GM12865 (cell line): ENCODE data around the gene TRIP4.
"Not testable (repeated sequence)": the region's sequence is repeated elsewhere in the genome, so short reads cannot be mapped to it uniquely, and the experiment has no call there.

Experiments
- DNase-seq: peaks from one replicate; pipeline ENCODE4 v3.0.0; 2010; ENCODE audit warnings: low read depth
- H3K4me3 ChIP-seq: 2 replicates; pipeline ENCODE4 v1.5.1; 2011; ENCODE audit warnings: mild to moderate bottlenecking, low read depth, low read length, control low read depth
- TF ChIP-seq, protein P1 (sequence below): IDR thresholded peaks from 2 replicates; pipeline ENCODE4 v1.5.1; 2011; ENCODE audit warnings: low read length, control low read depth, low read depth, inconsistent platforms; ENCODE audit not compliant: insufficient read depth; ENCODE audit errors: missing control alignments

TRIP4 gene

DNA sequence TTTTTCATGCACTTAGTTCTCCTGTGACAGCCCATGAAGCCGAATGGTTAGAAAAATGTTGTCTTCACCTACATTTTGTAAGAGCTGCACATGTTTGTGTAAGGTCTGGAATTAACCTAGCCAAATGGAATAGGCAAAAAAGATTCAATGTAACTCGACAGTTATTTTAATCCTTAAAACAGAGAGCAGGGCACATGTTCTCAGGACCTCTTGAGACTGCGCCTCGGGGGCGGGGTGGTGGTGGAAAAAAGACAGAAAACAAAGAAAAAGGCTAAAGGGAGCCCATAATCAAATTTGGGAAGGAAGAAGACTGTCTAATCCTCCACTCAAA is 31.0 kb upstream of the TRIP4 start:
- peak overlapping the region; percentile 64 for H3K4me3 ChIP-seq
- no peak for DNase-seq
- TF ChIP-seq, protein P1, sequence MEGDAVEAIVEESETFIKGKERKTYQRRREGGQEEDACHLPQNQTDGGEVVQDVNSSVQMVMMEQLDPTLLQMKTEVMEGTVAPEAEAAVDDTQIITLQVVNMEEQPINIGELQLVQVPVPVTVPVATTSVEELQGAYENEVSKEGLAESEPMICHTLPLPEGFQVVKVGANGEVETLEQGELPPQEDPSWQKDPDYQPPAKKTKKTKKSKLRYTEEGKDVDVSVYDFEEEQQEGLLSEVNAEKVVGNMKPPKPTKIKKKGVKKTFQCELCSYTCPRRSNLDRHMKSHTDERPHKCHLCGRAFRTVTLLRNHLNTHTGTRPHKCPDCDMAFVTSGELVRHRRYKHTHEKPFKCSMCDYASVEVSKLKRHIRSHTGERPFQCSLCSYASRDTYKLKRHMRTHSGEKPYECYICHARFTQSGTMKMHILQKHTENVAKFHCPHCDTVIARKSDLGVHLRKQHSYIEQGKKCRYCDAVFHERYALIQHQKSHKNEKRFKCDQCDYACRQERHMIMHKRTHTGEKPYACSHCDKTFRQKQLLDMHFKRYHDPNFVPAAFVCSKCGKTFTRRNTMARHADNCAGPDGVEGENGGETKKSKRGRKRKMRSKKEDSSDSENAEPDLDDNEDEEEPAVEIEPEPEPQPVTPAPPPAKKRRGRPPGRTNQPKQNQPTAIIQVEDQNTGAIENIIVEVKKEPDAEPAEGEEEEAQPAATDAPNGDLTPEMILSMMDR, result no peak

DNA sequence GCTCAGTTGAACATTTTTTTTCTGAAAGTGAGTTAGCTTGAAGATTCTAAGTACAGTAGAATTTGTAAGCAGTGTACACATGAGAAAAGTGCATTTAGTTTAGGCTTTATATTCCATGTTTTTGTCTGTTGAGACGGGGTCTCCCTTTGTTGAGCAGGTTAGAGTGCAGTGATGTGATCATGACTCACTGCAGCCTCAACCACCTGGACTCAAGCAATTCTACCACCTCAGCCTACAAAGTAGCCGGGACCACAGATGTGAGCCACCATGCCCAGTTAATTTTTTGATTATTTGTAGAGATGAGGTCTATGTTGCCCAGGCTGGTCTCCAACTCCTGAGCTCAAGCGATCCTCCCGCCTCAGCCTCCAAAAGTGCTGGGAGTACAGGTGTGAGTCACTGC is 26.4 kb upstream of the TRIP4 start:
- TF ChIP-seq, protein P1, result no peak
- no peak overlapping the region for H3K4me3 ChIP-seq
- no peak for DNase-seq

GRCh38 chr15:64369078-64369607 is 18.5 kb upstream of the TRIP4 start:
- no peak overlapping the region for H3K4me3 ChIP-seq
- no peak for DNase-seq
- TF ChIP-seq, protein P1, result no peak

DNA sequence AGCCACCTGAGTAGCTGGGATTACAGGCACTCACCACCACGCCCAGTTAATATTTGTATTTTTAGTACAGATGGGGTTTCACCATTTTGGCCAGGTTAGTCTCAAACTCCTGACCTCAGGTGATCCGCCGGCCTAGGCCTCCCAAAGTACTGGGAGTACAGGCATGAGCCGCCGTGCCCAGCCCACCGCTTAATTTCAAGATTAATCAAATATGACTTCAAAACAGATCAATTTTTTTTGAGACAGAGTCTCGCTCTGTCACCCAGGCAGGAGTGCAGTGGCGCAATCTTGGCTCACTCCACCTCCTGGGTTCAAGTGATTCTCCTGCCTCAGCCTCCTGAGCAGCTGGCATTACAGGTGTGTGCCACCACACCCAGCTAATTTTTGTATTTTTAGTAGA is 16.3 kb upstream of the TRIP4 start:
- H3K4me3 ChIP-seq, DNase-seq: not testable (repeated sequence)

DNA sequence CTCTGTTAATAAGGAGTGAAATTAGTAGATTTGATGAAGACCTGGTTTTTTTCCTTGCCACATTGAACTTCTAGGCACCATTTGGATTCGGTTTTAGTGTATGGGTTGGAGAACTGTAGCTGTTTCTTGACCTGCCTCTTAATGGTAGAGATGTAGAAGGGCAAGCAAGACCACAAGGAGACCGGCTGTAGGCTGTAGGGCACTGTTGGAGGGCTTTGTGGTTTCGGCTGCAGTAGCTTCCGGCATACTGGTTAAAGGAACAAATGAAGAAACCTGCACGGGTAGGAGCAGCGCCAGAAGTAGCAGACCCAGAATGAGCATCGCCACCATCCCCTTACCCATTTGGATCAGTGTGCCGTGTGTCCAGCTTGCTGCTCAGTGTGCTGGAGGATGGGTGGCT is 14.3 kb upstream of the TRIP4 start:
- TF ChIP-seq, protein P1, result no peak
- H3K4me3 ChIP-seq, result no peak overlapping the region
- DNase-seq, result no peak

DNA sequence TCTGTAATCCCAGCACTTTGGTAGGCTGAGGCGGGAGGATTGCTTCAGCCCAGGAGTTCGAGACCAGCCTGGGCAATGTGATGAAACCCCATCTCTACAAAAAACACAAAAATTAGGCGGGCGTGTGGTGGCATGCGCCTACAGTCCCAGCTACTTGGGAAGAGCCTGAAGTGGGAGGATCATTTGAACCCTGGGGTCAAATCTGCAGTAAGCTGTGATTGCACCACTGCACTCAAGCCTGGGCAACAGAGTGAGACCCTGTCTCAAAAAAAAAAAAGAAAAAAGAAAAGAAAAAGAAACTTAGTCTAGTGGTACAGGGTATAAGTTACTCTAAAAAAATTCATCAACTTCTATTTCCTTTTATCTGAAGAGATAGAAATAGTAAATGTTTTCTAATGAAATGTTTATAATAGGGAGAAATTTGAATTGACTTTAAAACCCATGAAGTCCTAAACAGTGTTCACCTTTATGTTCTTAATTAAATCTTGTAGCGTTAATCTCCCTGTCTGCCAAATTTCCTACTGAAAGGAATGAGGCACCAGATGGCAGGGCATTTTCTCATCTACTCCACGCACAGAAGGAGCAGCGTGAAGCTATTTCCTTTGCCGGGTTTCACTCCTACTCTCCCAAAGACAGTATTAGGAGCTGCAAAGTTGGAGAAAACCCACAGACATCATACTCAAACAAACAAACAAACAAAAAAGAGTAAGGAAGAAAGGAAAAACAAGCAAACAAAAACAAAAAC is 8.2 kb upstream of the TRIP4 start:
- TF ChIP-seq, protein P1, result no peak
- H3K4me3 ChIP-seq, result peak overlapping the region; percentile 82
- no peak for DNase-seq

DNA sequence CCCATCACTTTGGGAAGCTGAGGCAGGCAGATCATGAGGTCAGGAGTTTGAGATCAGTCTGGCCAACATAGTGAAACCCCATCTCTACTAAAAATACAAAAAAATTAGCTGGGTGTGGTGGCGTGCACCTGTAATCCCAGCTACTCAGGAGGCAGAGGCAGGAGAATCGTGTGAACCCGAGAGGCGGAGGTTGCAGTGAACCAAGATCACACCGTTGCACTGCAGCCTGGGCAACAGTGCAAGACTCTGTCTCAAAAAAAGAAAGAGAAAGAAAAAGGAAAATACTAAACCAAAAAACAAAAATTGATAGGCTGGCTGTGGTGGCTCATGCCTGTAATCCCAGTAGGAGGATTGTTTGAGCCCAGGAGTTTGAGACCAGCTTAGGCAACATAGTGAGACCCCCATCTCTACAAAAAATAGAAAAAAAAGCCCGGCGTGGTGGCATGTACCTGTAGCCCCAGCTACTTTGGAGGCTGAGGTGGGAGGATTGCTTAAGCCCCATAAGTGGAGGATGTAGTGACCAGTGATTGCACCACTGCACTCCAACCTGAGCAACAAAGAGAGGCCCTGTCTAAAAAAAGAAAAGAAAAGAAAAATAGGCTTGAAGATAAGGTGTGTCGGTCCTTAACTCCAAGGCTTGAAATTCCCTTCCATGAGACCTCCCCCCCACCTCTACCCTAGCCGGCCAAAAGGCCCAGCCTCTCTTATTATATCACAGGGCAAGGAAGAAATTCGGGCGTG is 7.3 kb upstream of the TRIP4 start:
- not testable (repeated sequence) for DNase-seq
- H3K4me3 ChIP-seq, result peak overlapping the region; percentile 82
